HG02678 (cell line): Measurements from ENCODE around the gene PTPRM.

ENCODE experiments used
- ATAC-seq: cut with Tn5 transposase; IDR thresholded peaks from one replicate; pipeline ENCODE4 v1.9.1; 2021; ENCODE audit warnings: mild to moderate bottlenecking, moderate library complexity; ENCODE audit not compliant: unreplicated experiment

The PTPRM gene

DNA sequence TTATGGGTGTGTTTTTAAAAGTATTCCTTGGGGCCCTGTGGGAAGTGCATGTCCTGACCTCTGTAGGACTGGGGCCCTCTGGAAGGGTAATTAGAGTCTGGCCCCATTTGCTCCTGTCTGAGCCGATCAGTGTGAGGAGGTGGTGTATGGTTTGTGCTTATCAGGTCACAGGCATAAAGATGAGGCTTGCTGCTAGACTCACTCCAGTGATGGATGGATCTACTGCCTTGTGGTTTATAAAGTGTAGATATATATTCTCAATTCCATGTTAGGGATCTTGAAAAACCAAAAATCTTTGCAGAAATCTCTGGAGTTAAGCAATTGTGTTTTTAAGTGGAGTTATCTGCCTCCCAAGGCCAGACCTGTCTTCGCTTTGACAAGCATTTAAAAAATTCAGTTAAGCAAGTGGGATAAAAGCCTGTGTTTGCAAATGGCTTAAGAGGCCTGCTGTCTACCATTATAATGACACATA is 182.4 kb downstream of the PTPRM start:
- ATAC-seq, result no peak

DNA sequence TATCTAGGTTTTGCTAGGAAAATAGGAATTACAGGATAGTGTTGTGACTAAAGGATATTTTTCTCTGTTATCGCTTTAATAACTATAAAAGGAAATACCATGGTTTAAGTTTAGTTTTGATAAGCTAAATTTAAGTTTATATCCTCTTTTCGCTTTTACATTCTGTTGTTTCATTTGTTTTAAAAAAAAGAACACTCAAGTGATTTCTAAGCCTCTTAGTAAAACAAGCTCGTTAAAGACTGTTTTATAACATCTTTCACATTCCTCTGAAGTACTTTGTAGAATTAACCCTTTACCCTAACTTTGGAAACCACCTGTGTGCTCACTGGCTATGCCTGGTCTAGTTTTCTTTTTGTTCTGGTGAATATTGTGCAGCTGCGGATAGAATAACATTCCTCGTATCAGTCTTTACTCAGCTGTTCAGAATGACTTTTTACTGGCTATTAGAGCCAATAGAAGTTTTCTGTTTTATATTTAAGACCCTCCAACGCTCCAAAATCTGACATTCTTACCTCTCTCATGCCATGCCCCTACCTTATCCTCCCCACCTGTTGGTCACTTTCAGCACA is 183.1 kb downstream of the PTPRM start:
- no peak for ATAC-seq

DNA sequence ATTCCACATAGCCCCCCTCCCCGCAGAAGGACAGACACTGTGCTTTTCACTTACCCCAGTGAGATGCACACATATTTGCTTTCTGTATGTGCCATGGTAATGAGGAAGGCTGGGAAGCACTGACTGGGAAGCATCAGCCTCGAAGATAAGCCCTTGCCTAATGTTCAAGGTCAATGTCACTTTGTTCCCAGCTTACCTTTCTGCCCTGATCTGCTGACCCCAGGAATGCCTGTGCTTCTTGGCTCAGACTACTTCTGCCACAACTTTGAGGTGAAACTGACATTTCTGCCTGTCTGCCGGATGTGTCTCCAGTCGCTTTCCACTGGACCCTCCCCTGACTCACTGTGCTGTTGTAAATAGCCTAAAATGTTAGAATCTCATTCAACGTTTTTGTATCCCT is 183.8 kb downstream of the PTPRM start:
- no peak for ATAC-seq

DNA sequence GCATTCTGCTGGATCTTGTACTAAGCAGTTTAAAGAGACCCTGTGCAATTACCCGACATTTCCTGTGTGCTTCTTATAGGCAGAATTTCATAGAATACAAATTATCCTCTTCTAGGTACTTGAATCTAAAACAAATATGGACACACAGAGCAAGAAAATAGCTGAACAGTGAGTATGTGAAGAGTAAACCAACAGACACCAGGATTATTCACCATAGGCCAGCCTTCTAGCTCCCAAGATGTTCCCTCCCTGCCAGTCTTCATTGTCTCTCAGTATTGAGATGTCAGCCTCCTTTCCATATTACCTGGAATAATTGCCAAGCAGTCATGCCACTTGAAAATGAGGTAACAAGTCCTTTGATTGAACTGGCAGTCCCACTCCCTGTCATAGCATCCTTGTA is 187.1 kb downstream of the PTPRM start:
- ATAC-seq, result no peak

DNA sequence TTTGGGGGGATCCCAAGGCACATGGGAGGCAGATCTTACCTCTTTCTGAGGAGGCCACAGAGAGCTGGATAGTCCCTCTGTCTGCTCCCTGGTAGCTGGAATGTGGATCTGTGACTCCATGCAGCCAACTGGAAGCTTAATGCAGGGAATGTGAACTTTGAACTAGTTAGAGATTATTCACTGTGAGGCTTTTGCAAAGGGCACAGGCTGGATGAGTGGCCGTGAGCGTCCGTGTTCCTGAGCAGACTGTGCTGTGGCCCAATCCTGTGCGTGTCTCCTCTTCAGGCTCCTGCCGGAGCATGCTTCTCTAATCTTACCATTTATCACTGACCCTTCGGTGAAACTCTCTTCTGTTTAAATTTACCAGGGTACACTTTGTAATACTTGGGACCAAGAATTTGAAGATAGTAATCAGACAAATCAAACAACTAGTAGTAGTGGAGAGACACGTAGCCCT is 187.6 kb downstream of the PTPRM start:
- ATAC-seq, result no peak

DNA sequence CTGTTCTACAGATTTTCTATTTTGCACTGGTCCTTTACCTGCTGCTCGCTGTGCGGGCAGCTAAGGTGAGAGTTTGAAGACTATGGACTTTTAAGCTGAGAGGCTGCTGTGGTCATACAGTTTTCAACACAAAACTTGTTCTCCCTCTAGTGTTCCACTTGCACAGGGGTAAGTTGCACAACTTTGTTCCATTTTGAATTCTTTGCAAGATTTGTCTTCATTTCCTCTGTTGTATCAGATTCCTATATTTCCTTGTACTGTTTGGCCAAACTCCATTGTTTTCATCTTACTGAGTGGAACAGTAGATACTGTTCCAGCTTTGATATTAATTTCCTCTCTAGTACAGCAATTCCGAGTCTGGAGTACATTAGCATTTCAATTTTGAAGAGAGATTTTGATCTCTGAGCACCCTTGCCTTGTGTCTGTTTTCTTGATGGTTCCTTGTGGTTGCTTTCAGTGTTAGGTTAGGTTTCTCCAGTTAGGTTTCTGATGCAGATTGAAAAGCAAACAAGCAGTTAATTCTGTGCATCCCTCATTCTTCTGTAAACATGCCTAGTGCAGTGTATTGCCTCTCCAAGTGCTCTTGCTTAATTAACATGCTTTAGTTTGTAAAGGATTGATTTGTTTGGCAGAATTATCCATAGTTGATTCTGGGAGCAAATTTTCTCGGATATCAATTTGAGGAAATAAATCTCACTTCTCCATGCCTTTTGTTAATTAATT is 188.8 kb downstream of the PTPRM start:
- no peak for ATAC-seq

DNA sequence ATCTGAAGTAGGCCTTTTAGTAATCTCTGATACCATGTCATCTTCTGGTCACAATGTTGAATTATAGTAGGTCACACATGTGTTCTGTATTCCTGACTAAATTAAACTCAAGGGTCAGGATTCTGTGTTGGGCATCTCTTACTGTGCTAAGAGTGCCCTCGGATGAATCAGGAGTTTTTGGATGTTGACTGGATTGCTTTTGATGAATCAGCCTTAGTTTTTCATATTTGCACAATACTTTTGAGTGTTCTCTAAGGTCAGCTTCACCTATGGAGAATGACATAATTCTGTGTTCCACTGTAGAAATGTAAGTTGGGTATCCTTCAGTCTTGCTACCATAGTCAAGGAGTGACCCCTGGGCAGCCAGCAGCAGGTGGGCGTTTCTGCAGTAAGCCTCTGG is 190.1 kb downstream of the PTPRM start:
- ATAC-seq, result no peak

DNA sequence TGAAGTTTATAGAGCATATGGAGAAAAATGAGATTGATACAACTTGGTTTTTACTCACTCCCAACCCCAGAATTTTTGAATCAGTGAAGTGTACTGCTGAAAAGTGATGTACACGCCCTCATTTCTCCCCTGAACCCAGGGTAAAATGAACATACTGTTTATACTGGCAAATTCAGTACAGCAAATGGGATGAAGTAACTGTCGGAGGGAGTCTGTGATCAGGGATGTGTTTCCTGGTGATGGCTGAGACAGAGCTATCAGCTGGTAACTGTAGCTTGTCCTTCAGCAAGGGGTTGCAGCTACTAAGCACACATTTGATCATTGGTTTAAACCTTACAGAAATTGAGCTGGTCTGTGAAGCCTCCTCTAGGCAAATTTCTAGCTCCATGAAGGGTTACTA is 191.6 kb downstream of the PTPRM start:
- ATAC-seq, result no peak

DNA sequence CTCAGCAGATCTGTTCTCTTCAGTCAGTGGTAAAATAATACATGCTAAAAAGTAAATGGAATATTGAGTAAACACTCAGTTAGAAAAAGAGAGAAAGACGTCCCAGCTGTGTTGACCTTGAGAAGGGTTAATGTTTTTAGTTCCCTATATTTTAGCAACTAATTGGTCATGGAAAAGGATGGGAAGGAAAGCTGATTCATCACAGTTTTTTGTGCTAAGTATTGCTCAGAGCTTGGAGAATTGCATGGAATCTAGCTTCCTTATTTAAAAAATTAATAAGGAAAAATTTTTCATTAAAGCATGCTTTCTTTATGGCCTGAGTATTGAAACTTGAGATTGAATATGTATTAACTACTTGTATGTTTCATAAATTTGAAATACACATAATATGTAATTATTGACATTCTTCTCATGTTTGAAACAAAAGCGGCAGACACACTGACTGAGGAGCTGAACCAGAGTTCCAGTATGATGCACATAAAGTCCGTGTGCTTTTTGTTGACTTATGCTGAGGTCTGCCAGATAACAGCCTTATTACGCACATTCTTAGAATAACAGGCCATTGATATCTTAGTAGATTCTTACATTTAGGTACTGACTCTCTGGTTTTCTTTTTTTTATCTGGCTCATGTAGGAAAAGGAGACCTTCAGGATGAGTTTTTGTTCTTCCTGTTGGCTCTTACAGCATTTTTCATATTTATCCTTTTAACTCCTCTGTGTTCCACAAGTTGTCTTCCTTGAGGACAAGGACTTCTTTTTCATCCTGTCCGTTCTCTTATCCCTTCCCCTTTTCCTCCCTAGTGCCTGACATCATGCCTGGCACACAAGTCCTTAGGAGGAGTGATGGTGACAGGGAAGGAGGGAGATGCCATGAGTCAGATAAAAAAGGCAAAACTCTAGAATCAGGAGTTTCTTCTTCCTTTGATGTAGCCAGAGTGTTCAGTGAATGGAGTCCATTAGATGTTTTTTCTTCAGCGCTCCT is 194.1 kb downstream of the PTPRM start:
- no peak for ATAC-seq

DNA sequence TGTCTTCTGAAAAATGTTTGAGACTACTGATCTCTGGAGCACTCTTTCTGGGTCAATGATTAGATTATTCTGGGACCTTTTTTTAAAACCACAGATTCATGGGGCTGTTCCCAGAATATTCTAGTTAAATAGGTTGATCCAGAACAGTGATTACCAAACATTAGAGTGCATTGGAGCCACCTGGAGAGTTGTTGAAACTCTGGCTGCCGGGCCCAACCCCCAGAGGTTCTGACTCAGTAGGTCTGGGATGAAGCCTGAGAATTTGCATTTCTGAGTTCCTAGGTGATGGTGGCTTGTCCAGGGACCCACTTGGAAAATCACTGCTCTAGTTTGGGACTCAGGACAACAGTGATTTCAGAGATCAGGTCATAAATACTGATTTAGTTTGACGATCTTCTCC is 197.3 kb downstream of the PTPRM start:
- ATAC-seq, result no peak

DNA sequence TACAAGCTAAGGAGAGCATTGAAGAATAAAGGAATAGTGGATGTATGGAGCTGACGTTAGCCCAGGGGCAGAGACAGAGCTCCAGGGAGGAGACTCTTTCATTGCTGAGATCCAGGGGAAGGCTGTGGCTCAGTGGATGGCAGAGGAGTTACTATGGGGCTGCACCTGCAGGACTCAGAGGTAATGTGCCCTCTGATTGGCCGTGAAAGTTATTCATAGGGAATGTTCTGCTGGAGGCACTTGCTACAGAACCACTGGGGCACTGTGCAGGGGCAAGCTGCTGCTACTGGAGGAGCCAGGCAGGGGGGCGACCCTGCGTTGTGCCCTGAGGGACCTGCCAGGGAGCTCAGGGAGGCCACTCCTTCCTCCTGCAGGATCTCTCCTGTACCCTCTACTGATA is 199.2 kb downstream of the PTPRM start:
- no peak for ATAC-seq

DNA sequence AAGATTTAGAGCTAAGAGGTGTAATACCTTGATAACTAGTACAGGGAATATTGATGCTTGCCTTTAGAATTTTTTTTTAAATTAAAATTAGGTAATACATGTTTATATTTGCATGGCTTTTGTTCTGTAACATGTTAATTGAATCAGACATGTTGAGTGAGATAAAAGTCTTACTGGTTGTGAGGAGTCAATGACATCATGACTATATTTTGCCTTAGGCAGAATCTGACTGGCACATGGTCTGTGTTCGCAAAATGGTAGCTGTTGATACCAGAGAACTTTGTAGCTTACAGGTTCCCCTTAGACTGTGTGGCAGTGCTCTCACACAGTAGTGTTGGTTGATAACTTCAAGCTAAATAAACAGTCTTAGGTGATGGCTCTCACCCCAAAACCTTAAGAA is 199.7 kb downstream of the PTPRM start:
- no peak for ATAC-seq

DNA sequence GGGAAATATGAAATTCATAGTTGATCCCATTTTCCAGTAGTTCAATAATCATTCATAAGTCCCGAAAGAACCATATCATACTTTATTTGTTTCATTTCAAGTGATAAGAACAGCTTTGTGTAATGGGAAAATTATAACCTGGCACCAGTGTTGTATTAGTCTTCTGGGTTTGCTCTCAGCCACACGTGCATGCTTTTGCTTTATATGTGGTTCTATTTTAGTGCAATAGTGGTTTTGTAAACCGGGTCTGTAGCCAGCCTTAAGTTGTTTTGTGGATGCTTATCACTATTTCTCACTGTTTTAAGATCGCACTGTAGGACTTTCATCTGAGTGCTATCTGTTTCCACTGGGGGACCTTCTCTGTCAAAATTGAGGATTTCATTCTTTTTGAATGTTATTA is 203.8 kb downstream of the PTPRM start:
- no peak for ATAC-seq

DNA sequence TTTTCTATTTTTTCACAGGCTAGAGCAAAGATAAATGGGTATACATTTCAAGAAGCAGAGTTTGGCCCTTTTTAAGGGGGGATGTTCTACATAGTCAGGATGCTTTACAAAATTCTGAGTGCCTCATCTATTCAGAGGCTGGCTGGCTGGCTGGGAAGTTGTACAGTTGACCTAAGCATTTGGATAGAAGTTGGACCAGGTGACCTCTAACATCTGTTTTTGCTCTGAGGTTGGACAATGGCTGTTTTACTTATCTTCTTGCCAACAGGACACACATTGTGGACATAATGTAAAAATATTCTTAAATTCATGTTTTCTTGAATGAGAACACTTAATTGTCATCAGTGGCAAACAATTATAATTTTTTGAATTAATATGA is 205.4 kb downstream of the PTPRM start:
- no peak for ATAC-seq

DNA sequence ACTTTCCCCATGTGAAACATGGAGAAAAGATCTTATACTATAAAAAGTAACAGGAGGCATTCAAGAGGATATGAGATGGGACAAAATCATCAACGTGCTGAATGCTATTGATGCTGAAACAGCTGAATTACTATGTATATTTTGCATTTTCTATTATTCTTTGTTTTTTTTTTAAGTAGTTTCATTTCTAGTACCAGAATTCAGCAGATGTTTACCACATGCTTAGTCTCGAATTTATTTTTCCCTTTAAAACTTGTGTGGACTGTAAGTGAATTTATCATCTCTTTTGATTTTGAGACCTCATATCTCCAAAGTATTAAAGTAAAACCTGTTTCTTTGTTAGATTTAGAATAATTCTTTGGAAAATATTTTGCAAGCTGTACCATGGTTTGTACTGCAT is 205.8 kb downstream of the PTPRM start:
- no peak for ATAC-seq

DNA sequence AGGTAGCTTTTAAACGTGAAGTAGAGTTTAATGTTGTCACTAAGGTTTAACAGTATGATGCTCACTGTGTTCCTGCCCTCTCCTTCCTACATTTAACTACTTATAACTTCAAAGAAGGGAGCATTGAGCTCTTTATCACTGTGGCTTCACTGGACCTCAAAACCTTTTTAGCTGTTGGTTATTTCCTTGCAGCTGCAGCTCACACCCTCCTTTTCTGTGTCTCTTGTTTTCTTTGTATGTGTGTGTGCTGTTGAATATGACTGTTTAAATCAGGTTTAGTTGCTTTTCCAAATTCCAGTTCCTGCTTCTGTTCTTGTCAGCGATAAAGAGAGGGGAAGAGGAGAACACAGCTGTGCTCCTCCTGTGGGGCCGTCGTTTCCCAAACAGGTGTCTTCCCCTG is 208.0 kb downstream of the PTPRM start:
- ATAC-seq, result no peak

DNA sequence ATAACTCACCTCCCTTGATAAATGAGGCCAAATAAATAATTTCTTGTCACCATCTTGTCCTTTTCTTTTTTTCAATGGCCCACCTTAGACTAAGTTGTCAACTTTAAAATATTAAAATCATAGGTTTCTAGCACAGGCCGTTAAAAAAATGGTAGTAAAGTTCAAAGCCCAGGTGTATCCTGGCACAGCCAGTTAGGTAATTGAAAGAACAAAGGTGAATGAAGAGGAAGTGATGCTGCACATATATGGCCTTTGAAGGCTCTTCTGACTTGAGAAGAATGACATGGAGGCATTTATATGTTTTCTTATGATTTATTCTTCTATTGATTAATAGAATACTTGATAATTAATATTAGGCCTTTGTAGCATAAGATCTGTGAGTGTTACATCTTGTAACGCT is 208.7 kb downstream of the PTPRM start:
- ATAC-seq, result no peak

DNA sequence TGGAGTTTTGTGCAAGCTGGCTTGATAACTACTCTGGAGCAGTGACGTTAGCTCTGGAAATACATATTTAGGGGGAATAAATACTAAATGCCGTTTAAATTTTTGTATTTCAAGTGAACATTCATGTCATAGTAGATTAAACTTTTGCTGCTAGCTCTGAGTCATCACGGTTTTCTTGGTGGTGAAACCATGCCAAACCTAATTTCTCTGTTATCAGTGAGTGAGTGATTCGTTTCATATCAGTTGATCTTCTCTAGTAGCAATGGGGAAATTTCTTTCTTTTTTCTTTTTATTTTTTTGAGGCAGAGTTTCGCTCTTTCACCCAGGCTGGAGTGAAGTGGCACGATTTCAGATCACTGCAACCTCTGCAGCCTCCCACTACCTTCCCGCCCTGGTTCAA is 211.1 kb downstream of the PTPRM start:
- no peak for ATAC-seq

DNA sequence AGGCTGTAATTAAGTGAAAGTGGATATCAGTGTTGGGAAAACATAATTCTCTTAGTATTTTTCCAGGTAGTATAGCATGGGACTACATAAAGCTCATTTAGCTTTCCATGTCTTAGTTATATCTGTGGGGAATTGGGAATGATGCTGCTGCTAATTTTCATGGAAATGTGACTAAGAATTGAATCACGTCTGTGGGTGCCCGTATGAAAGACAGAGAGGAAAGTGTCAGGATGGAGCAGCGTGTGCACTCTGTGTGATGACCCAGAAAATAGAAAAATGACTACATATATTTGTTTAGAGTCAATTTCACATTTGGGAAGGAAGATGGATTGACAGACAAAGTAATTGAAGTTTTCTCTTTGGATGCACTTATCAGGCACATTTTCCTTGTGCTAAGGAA is 212.1 kb downstream of the PTPRM start:
- no peak for ATAC-seq

DNA sequence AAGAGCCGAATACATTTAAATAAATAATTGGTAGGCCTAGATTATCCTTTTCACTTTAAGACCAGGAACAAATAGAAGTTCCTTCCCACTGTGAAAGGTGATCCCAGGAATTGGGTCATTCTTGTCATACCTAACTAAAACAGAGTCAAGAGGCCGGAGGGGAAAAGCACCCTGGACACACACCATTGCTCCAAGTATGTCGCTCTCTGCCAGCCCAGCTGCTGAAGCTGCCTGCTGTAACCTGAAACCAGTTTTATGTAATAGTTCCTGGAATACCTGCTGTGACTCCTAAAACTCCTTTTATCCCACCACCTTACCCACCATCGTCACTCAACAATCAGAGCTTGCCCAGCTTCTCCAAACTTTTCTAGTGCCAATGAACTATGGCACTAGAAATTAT is 217.1 kb downstream of the PTPRM start:
- no peak for ATAC-seq

DNA sequence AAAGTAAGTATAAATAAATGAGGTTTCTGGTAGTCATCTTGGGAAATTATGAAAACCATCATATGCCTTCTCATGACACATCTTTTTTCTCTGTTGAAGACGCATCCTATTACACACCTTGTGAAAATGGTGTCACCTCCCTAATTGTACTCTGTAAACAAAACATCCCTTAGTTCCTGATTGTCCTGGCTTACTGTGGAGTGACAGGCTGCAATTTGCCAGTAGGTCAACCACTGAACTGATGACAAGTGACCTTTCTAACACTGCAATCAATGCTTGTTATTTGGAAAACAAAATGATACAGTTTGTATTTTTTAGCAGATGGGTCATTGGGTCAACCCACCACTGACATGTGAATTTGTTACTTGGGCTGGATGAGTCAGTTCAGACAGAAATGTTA is 219.5 kb downstream of the PTPRM start:
- ATAC-seq, result no peak

DNA sequence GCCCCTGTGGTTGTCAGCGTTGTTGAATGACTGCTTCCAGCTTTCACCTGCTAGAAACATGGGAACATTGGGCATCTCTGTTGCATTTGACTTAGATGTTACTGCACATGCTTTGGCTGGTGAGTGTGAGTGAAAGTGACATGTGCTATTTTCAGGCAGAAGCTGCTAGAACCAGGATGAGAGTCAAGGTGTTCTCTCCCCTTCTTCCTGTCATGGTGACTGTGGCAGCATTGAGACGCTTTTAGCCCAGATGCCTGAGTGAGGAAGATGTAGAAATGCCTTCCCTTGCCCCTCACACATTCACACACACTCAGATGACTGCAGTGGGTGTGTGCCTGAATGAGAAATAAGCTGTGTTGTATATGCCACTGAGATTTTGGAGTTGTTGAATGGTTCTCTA is 220.2 kb downstream of the PTPRM start:
- no peak for ATAC-seq
